G401.6 (cell line): Measurements from ENCODE around the gene OR2V2.
"Not testable (repeated sequence)": the region's sequence is repeated elsewhere in the genome, so short reads cannot be mapped to it uniquely, and the experiment has no call there.

ENCODE experiments used
- FAIRE-seq: peaks from 2 replicates; lab custom pipeline; 2012; peaks lifted over from hg19 to GRCh38; lab: Jason Lieb, UNC

The OR2V2 gene

GRCh38 chr5:181169459-181170236 lies 22.3 kb downstream of the OR2V2 start:
- peak; percentile 98 for FAIRE-seq

GRCh38 chr5:181170237-181170825 lies 22.9 kb downstream of the OR2V2 start:
- FAIRE-seq: no peak

GRCh38 chr5:181170996-181171395 lies 23.6 kb downstream of the OR2V2 start:
- FAIRE-seq: no peak

- FAIRE-seq: no peak
These were observed 24.4 kb downstream of the OR2V2 start for GRCh38 chr5:181171782-181172181.

GRCh38 chr5:181173027-181173419 lies 25.6 kb downstream of the OR2V2 start:
- FAIRE-seq: no peak

- peak; percentile 95 for FAIRE-seq
These were observed 26.3 kb downstream of the OR2V2 start for GRCh38 chr5:181173420-181174342.

- FAIRE-seq: no peak
These were observed 29.0 kb downstream of the OR2V2 start for GRCh38 chr5:181176254-181176952.

GRCh38 chr5:181177559-181177958 lies 30.2 kb downstream of the OR2V2 start:
- FAIRE-seq: not testable (repeated sequence)

- FAIRE-seq: peak; percentile 88
These were observed 34.5 kb downstream of the OR2V2 start for GRCh38 chr5:181181650-181182565.

- FAIRE-seq: no peak
These were observed 35.3 kb downstream of the OR2V2 start for GRCh38 chr5:181182651-181183050.

- FAIRE-seq: no peak
These were observed 37.4 kb downstream of the OR2V2 start for GRCh38 chr5:181184845-181185216.

- no peak for FAIRE-seq
These were observed 38.2 kb downstream of the OR2V2 start for GRCh38 chr5:181185560-181185959.

- FAIRE-seq: no peak
These were observed 38.6 kb downstream of the OR2V2 start for GRCh38 chr5:181186022-181186421.

- peak; percentile 82 for FAIRE-seq
These were observed 39.7 kb downstream of the OR2V2 start for GRCh38 chr5:181186986-181187499.

- no peak for FAIRE-seq
These were observed 40.3 kb downstream of the OR2V2 start for GRCh38 chr5:181187500-181188213.

- no peak for FAIRE-seq
These were observed 41.4 kb downstream of the OR2V2 start for GRCh38 chr5:181188700-181189362.

GRCh38 chr5:181189363-181189961 lies 42.1 kb downstream of the OR2V2 start:
- FAIRE-seq: no peak

GRCh38 chr5:181189962-181190710 lies 42.8 kb downstream of the OR2V2 start:
- FAIRE-seq: no peak
